ENCODE data around the gene PJA1. TPM values are rescaled to one million over a fixed set of nuclear protein-coding genes. Genes with fewer than 3 reads are reported as not detected.
A peak's percentile ranks its signal among the peaks of the same experiment; 100 is the strongest.

The PJA1 gene
- total RNA-seq, 3 donors from 2014 or later, result 20.0 to 50.1 (median 25.6) TPM

DNA sequence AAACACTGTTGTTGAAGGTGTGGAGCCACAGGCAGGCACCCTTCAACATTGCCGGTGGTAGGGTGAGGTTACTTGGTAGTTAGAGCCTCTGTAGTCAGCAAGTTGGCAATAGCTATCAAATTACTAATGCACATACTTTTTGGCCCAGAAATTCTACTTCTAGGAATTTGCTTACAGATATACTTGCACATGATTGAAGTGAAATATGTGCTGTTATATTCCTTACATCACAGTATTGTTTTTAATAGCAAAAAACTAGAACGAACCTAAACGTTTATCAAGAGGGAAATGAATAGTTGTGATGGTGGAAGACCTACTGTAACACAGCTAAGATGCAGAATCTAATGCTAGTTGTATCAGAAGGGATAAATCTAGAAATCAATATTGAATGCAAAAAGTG lies 7.7 kb upstream of the PJA1 start:
- TF ChIP-seq, protein P1, sequence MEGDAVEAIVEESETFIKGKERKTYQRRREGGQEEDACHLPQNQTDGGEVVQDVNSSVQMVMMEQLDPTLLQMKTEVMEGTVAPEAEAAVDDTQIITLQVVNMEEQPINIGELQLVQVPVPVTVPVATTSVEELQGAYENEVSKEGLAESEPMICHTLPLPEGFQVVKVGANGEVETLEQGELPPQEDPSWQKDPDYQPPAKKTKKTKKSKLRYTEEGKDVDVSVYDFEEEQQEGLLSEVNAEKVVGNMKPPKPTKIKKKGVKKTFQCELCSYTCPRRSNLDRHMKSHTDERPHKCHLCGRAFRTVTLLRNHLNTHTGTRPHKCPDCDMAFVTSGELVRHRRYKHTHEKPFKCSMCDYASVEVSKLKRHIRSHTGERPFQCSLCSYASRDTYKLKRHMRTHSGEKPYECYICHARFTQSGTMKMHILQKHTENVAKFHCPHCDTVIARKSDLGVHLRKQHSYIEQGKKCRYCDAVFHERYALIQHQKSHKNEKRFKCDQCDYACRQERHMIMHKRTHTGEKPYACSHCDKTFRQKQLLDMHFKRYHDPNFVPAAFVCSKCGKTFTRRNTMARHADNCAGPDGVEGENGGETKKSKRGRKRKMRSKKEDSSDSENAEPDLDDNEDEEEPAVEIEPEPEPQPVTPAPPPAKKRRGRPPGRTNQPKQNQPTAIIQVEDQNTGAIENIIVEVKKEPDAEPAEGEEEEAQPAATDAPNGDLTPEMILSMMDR (IDR thresholded peaks at IDR 0.05), result no peak
- TF ChIP-seq POLR2AphosphoS5 (IDR thresholded peaks at IDR 0.05), result no peak
- TF ChIP-seq POLR2A (IDR thresholded peaks at IDR 0.05), result no peak

DNA sequence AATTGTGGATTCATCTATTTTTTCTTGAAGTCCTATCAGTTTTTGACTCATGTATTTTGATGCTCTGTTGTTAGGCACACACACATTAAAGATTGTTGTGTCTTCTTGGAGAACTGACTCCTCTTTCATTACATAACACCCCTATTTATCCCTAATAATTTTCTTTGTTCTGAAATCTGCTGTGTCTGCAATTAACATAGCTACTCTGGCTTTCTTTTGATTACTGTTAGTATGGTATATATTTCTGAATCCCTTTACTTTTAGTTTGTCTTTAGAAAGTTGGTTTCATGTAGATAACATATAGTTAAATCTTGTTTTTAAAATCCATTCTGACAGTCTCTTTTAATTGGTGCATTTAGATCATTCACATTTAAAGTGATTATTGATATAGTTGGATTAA lies 5.1 kb upstream of the PJA1 start:
- Histone ChIP-seq H3K27ac (no peak overlapping the region), H3K27me3 (peaks cover 0 to 6% of the 10 kb centered on the region in 2 donors), H3K9me3 (peaks cover 0 to 14% of the 10 kb centered on the region in 2 donors), H3K4me3 (no peak overlapping the region), H3K4me1 (no peaks in the 10 kb centered on the region), H3K36me3 (no peaks in the 10 kb centered on the region)
- no peak for DNase-seq (ENCODE audit: low spot score in 2 of 2)
- intact Hi-C loops (cut with DNase I; ENCODE audit: low total_unique reads), result no loop called here
- TF ChIP-seq POLR2A (IDR thresholded peaks at IDR 0.05), result no peak
- TF ChIP-seq POLR2AphosphoS5 (IDR thresholded peaks at IDR 0.05), result no peak
- TF ChIP-seq, protein P1 (IDR thresholded peaks at IDR 0.05), result no peak

More for the DNA sequence above, 7.7 kb upstream of the PJA1 start:
- DNase-seq (ENCODE audit: low spot score in 2 of 2), result no peak
- Histone ChIP-seq H3K36me3 (no peaks in the 10 kb centered on the region), H3K4me1 (no peaks in the 10 kb centered on the region), H3K4me3 (no peak overlapping the region), H3K27me3 (peaks cover 0 to 19% of the 10 kb centered on the region in 2 donors), H3K9me3 (peaks cover 0 to 20% of the 10 kb centered on the region in 2 donors), H3K27ac (no peak overlapping the region)
- intact Hi-C loops (cut with DNase I; ENCODE audit: low total_unique reads), result no loop called here

GRCh38 chrX:69163936-69164741 lies 1.1 kb downstream of the PJA1 start:
- intact Hi-C loops (cut with DNase I; ENCODE audit: low total_unique reads), result no loop called here
- Histone ChIP-seq H3K27ac (peak overlapping the region; percentile 75 to 83), H3K27me3 (peaks cover 0 to 42% of the 10 kb centered on the region in 2 donors), H3K9me3 (peaks cover 0 to 4% of the 10 kb centered on the region in 2 donors), H3K4me3 (peak overlapping the region; percentile 62 to 77 (median 67)), H3K4me1 (no peaks in the 10 kb centered on the region), H3K36me3 (no peaks in the 10 kb centered on the region)
- TF ChIP-seq, protein P1 (IDR thresholded peaks at IDR 0.05), result no peak
- TF ChIP-seq POLR2AphosphoS5 (IDR thresholded peaks at IDR 0.05) (no peak), POLR2A (IDR thresholded peaks at IDR 0.05) (no peak)
- no peak for DNase-seq (ENCODE audit: low spot score in 2 of 2)

DNA sequence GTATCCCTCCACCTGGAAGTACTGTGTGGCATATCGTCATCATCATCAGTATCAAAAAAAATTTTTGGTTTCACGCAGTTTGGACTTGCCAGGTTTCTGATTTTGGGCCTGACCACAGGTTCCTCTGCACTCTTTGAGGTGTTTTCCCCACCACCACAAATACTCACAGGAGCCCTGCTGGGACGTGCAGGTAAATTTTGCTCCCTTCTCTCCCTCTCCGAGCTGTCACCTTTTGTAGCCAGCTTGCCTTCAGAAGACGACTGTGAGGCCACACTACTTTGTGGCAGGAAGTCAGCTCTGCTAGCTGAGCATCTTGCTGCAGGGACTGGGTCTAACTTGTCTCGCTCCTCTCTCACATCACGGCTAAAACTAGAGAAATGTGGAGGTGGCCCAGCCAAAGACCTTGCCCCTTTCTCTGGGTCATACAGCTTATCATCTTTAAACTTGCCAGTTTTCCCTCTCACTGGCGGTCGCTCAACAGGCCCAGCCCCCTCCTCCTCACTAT lies 2.8 kb downstream of the PJA1 start:
- DNase-seq (ENCODE audit: low spot score in 2 of 2), result no peak
- peaks cover 0 to 50% of the 10 kb centered on the region in 2 donors for H3K27me3 ChIP-seq
- no peak for TF ChIP-seq POLR2AphosphoS5 (IDR thresholded peaks at IDR 0.05)
- no peak for TF ChIP-seq POLR2A (IDR thresholded peaks at IDR 0.05)
- TF ChIP-seq, protein P1 (IDR thresholded peaks at IDR 0.05), result no peak
- no peak overlapping the region for H3K4me3 ChIP-seq
- H3K36me3 ChIP-seq, result no peaks in the 10 kb centered on the region
- H3K4me1 ChIP-seq, result no peaks in the 10 kb centered on the region
- intact Hi-C loops (cut with DNase I; ENCODE audit: low total_unique reads), result no loop called here
- no peaks in the 10 kb centered on the region for H3K9me3 ChIP-seq
- no peak overlapping the region for H3K27ac ChIP-seq

- no peak for DNase-seq (ENCODE audit: low spot score in 2 of 2)
- peaks cover 0 to 55% of the 10 kb centered on the region in 2 donors for H3K27me3 ChIP-seq
- intact Hi-C loops (cut with DNase I; ENCODE audit: low total_unique reads), result no loop called here
- H3K4me3 ChIP-seq, result no peak overlapping the region
- TF ChIP-seq POLR2AphosphoS5 (IDR thresholded peaks at IDR 0.05) (no peak), POLR2A (IDR thresholded peaks at IDR 0.05) (no peak)
- TF ChIP-seq, protein P1 (IDR thresholded peaks at IDR 0.05), result no peak
- H3K4me1 ChIP-seq, result no peaks in the 10 kb centered on the region
- no peaks in the 10 kb centered on the region for H3K36me3 ChIP-seq
- no peak overlapping the region for H3K27ac ChIP-seq
- H3K9me3 ChIP-seq, result no peaks in the 10 kb centered on the region
Measured at GRCh38 chrX:69161786-69162349, 3.4 kb downstream of the PJA1 start.
